HUES64 (cell line): ENCODE measurements around the gene RCAN2.

Experiments
- H3K27ac ChIP-seq: 2 replicates; pipeline ENCODE4 v1.7.0; 2013; ENCODE audit warnings: low read depth, low read length, inconsistent platforms
- H3K27me3 ChIP-seq: 2 replicates; pipeline ENCODE4 v1.6.1; 2013; ENCODE audit warnings: mild to moderate bottlenecking, low read length; ENCODE audit not compliant: insufficient read depth
- H3K36me3 ChIP-seq: 2 replicates; pipeline ENCODE4 v1.6.1; 2013; ENCODE audit warnings: mild to moderate bottlenecking, low read length; ENCODE audit not compliant: insufficient read depth
- H3K4me1 ChIP-seq: 2 replicates; pipeline ENCODE4 v1.6.1; 2013; ENCODE audit warnings: mild to moderate bottlenecking, low read length, moderate library complexity; ENCODE audit not compliant: insufficient read depth
- H3K4me3 ChIP-seq: 2 replicates; pipeline ENCODE4 v1.5.1; 2013; ENCODE audit warnings: mild to moderate bottlenecking, low read length, moderate library complexity
- H3K9ac ChIP-seq: 2 replicates; pipeline ENCODE4 v1.6.1; 2013; ENCODE audit warnings: mild to moderate bottlenecking, low read depth, low read length
- H3K9me3 ChIP-seq: 2 replicates; pipeline ENCODE4 v1.6.1; 2013; ENCODE audit warnings: low read depth, low read length; ENCODE audit not compliant: insufficient read depth
- WGBS: fragments of 150-250, 120-280 bp; methylation state at CpG from one replicate; pipeline ENCODE4 v1.1.7; 2013; ENCODE audit warnings: missing lambda C conversion rate; 5-methylcytosine and 5-hydroxymethylcytosine counted together

Gene RCAN2

GRCh38 chr6:46437671-46438221 is 53.5 kb downstream of the RCAN2 start:
- Histone ChIP-seq H3K4me3 (no peak overlapping the region), H3K27me3 (no peaks in the 10 kb centered on the region), H3K27ac (no peak overlapping the region), H3K9ac (no peak overlapping the region), H3K9me3 (no peaks in the 10 kb centered on the region), H3K4me1 (peaks cover 3% of the 10 kb centered on the region; the same call in 1 of the 2 replicates), H3K36me3 (no peaks in the 10 kb centered on the region)

- H3K27me3 ChIP-seq: no peaks in the 10 kb centered on the region
- no peaks in the 10 kb centered on the region for H3K36me3 ChIP-seq
Observed at GRCh38 chr6:46422619-46423018, 68.6 kb downstream of the RCAN2 start.

GRCh38 chr6:46421939-46422338 is 69.3 kb downstream of the RCAN2 start:
- no peaks in the 10 kb centered on the region for H3K4me1 ChIP-seq
- no peaks in the 10 kb centered on the region for H3K36me3 ChIP-seq
- H3K4me3 ChIP-seq: no peak overlapping the region
- no peak overlapping the region for H3K9ac ChIP-seq
- H3K9me3 ChIP-seq: no peaks in the 10 kb centered on the region
- no peak overlapping the region for H3K27ac ChIP-seq
- 79% methylated on average over 3 of the region's 3 CpGs for WGBS
- H3K27me3 ChIP-seq: no peaks in the 10 kb centered on the region

More at GRCh38 chr6:46422619-46423018, 68.6 kb downstream of the RCAN2 start:
- Histone ChIP-seq H3K4me1 (no peaks in the 10 kb centered on the region), H3K4me3 (no peak overlapping the region), H3K9ac (no peak overlapping the region), H3K27ac (no peak overlapping the region), H3K9me3 (no peaks in the 10 kb centered on the region)

GRCh38 chr6:46420921-46421638 is 70.2 kb downstream of the RCAN2 start:
- WGBS: 88% methylated on average over 3 of the region's 3 CpGs
- H3K4me1 ChIP-seq: no peaks in the 10 kb centered on the region
- no peaks in the 10 kb centered on the region for H3K27me3 ChIP-seq

GRCh38 chr6:46419576-46420002 is 71.7 kb downstream of the RCAN2 start:
- H3K4me3 ChIP-seq: no peak overlapping the region
- no peak overlapping the region for H3K9ac ChIP-seq
- no peaks in the 10 kb centered on the region for H3K27me3 ChIP-seq
- H3K9me3 ChIP-seq: no peaks in the 10 kb centered on the region
- 9% methylated on average over 1 of the region's 2 CpGs for WGBS
- H3K36me3 ChIP-seq: no peaks in the 10 kb centered on the region
- no peak overlapping the region for H3K27ac ChIP-seq
- no peaks in the 10 kb centered on the region for H3K4me1 ChIP-seq

More at GRCh38 chr6:46420921-46421638, 70.2 kb downstream of the RCAN2 start:
- no peaks in the 10 kb centered on the region for H3K9me3 ChIP-seq
- no peak overlapping the region for H3K27ac ChIP-seq
- H3K4me3 ChIP-seq: no peak overlapping the region
- H3K36me3 ChIP-seq: no peaks in the 10 kb centered on the region
- no peak overlapping the region for H3K9ac ChIP-seq

- Histone ChIP-seq H3K27ac (no peak overlapping the region), H3K9ac (no peak overlapping the region), H3K36me3 (no peaks in the 10 kb centered on the region), H3K27me3 (no peaks in the 10 kb centered on the region), H3K4me3 (no peak overlapping the region), H3K9me3 (no peaks in the 10 kb centered on the region), H3K4me1 (no peaks in the 10 kb centered on the region)
- WGBS: 0% methylated on average over 1 of the region's 1 CpG
Observed at GRCh38 chr6:46414398-46414797, 76.9 kb downstream of the RCAN2 start.

GRCh38 chr6:46412662-46413061 is 78.6 kb downstream of the RCAN2 start:
- Histone ChIP-seq H3K27ac (no peak overlapping the region), H3K27me3 (no peaks in the 10 kb centered on the region), H3K4me1 (no peaks in the 10 kb centered on the region), H3K9ac (no peak overlapping the region), H3K9me3 (no peaks in the 10 kb centered on the region), H3K36me3 (no peaks in the 10 kb centered on the region), H3K4me3 (no peak overlapping the region)
- WGBS: 66% methylated on average over 2 of the region's 2 CpGs

GRCh38 chr6:46411456-46412197 is 79.6 kb downstream of the RCAN2 start:
- H3K9me3 ChIP-seq: no peaks in the 10 kb centered on the region
- H3K4me3 ChIP-seq: no peak overlapping the region
- no peaks in the 10 kb centered on the region for H3K27me3 ChIP-seq
- no peaks in the 10 kb centered on the region for H3K36me3 ChIP-seq
- H3K9ac ChIP-seq: no peak overlapping the region
- H3K4me1 ChIP-seq: no peaks in the 10 kb centered on the region
- 84% methylated on average over 2 of the region's 3 CpGs for WGBS
- H3K27ac ChIP-seq: no peak overlapping the region

- H3K27me3 ChIP-seq: no peaks in the 10 kb centered on the region
- WGBS: 32% methylated on average over 5 of the region's 5 CpGs
Observed at GRCh38 chr6:46410334-46410953, 80.8 kb downstream of the RCAN2 start.

GRCh38 chr6:46407776-46408530 is 83.3 kb downstream of the RCAN2 start:
- no peak overlapping the region for H3K27ac ChIP-seq
- H3K9me3 ChIP-seq: no peaks in the 10 kb centered on the region
- 94% methylated on average over 13 of the region's 13 CpGs for WGBS
- H3K36me3 ChIP-seq: no peaks in the 10 kb centered on the region
- H3K9ac ChIP-seq: no peak overlapping the region
- H3K27me3 ChIP-seq: no peaks in the 10 kb centered on the region
- H3K4me1 ChIP-seq: no peaks in the 10 kb centered on the region
- no peak overlapping the region for H3K4me3 ChIP-seq

More at GRCh38 chr6:46410334-46410953, 80.8 kb downstream of the RCAN2 start:
- no peak overlapping the region for H3K4me3 ChIP-seq
- no peak overlapping the region for H3K9ac ChIP-seq
- no peaks in the 10 kb centered on the region for H3K4me1 ChIP-seq
- H3K9me3 ChIP-seq: no peaks in the 10 kb centered on the region
- no peak overlapping the region for H3K27ac ChIP-seq
- no peaks in the 10 kb centered on the region for H3K36me3 ChIP-seq
